ENCODE measurements around the gene HPSE2. TPM values are rescaled to one million over a fixed set of nuclear protein-coding genes. Genes with fewer than 3 reads are reported as not detected.

The HPSE2 gene
- polyA plus RNA-seq, 1 of the 3 experiments (the other 2 are of a cell fraction), result not detected

GRCh38 chr10:99143651-99144050 lies 92.0 kb downstream of the HPSE2 start:
- H3K27ac ChIP-seq (ENCODE audit: low read depth in 2 of 2, low read length in 1 of 2), result no peak overlapping the region
- H3K9me3 ChIP-seq, result no peaks in the 10 kb centered on the region
- H2AFZ ChIP-seq (ENCODE audit: low read depth), result no peak overlapping the region
- 5% methylated on average over 2 of the region's 2 CpGs for WGBS (ENCODE audit: low lambda C conversion rate)
- ChIA-PET POLR2A (no interaction called here), CTCF (no interaction called here)
- no peak overlapping the region for H3K4me2 ChIP-seq
- H4K20me1 ChIP-seq (ENCODE audit: insufficient read depth), result no peaks in the 10 kb centered on the region
- no peaks in the 10 kb centered on the region for H3F3A ChIP-seq (replicated peaks; ENCODE audit: insufficient read depth)
- H3K4me3 ChIP-seq (ENCODE audit: low read depth in 2 of 2, low read length in 1 of 2), result no peak overlapping the region
- no peaks in the 10 kb centered on the region for H3K36me3 ChIP-seq (replicated peaks in 1 of 2; ENCODE audit: control insufficient read depth in 1 of 2, insufficient read depth in 2 of 2, low read length in 1 of 2)
- DNase-seq, result no peak
- no peak overlapping the region for H3K9ac ChIP-seq
- H3K4me1 ChIP-seq (ENCODE audit: control insufficient read depth in 1 of 2, insufficient read depth in 2 of 2, low read depth in 1 of 2, low read length in 1 of 2), result no peaks in the 10 kb centered on the region
- H3K9me2 ChIP-seq, result no peaks in the 10 kb centered on the region
- no peaks in the 10 kb centered on the region for H3K79me2 ChIP-seq (ENCODE audit: insufficient read depth)
- H3K27me3 ChIP-seq (ENCODE audit: insufficient read depth), result no peaks in the 10 kb centered on the region
- TF ChIP-seq CHD2 (IDR thresholded peaks at IDR 0.05; ENCODE audit: low read length, partially characterized antibody) (no peak), REST (IDR thresholded peaks at IDR 0.05; ENCODE audit: low read depth, low read length) (no peak), MEF2A (IDR thresholded peaks at IDR 0.05; ENCODE audit: borderline replicate concordance, low read depth) (no peak), PBX3 (IDR thresholded peaks at IDR 0.05) (no peak), POLR2AphosphoS5 (IDR thresholded peaks at IDR 0.05; ENCODE audit: low read depth, low read length) (no peak), RAD21 (IDR thresholded peaks at IDR 0.05; ENCODE audit: low read length) (no peak), EP300 (IDR thresholded peaks at IDR 0.05; ENCODE audit: borderline replicate concordance in 1 of 2, low read depth in 1 of 2, low read length in 1 of 2) (no peak), GABPA (IDR thresholded peaks at IDR 0.05; ENCODE audit: low read depth) (no peak), JUND (IDR thresholded peaks at IDR 0.05) (no peak), FOXM1 (IDR thresholded peaks at IDR 0.05; ENCODE audit: low read depth) (no peak), NRF1 (IDR thresholded peaks at IDR 0.05; ENCODE audit: low read depth, low read length) (no peak), RFX5 (IDR thresholded peaks at IDR 0.05; ENCODE audit: low read length) (no peak), FOSL2 (IDR thresholded peaks at IDR 0.05; ENCODE audit: borderline replicate concordance, low read depth) (no peak), ELF1 (IDR thresholded peaks at IDR 0.05) (no peak), EZH2phosphoT487 (IDR thresholded peaks at IDR 0.05; ENCODE audit: borderline replicate concordance, low read depth) (no peak), USF1 (IDR thresholded peaks at IDR 0.05; ENCODE audit: borderline replicate concordance, low read depth) (no peak), NFIC (IDR thresholded peaks at IDR 0.05; ENCODE audit: borderline replicate concordance) (no peak)
- TF ChIP-seq, protein P1, sequence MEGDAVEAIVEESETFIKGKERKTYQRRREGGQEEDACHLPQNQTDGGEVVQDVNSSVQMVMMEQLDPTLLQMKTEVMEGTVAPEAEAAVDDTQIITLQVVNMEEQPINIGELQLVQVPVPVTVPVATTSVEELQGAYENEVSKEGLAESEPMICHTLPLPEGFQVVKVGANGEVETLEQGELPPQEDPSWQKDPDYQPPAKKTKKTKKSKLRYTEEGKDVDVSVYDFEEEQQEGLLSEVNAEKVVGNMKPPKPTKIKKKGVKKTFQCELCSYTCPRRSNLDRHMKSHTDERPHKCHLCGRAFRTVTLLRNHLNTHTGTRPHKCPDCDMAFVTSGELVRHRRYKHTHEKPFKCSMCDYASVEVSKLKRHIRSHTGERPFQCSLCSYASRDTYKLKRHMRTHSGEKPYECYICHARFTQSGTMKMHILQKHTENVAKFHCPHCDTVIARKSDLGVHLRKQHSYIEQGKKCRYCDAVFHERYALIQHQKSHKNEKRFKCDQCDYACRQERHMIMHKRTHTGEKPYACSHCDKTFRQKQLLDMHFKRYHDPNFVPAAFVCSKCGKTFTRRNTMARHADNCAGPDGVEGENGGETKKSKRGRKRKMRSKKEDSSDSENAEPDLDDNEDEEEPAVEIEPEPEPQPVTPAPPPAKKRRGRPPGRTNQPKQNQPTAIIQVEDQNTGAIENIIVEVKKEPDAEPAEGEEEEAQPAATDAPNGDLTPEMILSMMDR (IDR thresholded peaks at IDR 0.05), result no peak

Data from SK-N-SH (cell line).